ENCODE results near the gene SCYL2. TPM values are rescaled to one million over a fixed set of nuclear protein-coding genes. Genes with fewer than 3 reads are reported as not detected.

The SCYL2 gene
- total and polyA plus RNA-seq, 2 donors (not counting 1 experiment from before 2014, with no cell fraction given): 43.0 to 47.9 TPM

GRCh38 chr12:100376161-100376560 is 109.2 kb downstream of the SCYL2 start:
- H3K27ac ChIP-seq (ENCODE audit: insufficient read depth, low read length): no peak overlapping the region
- TF ChIP-seq CTCF (conservative IDR thresholded peaks at IDR 0.05 in 1 of 2, IDR thresholded peaks at IDR 0.05 in 1 of 2; ENCODE audit: low read depth in 1 of 2, low read length in 2 of 2): no peak
- no peak for TF ChIP-seq EZH2 (IDR thresholded peaks at IDR 0.05; ENCODE audit: low read length, missing control alignments)
- H3K4me3 ChIP-seq (replicated peaks in 1 of 4; ENCODE audit: control extremely low read depth in 1 of 4, insufficient read depth in 1 of 4, low read depth in 3 of 4, low read length in 4 of 4): no peak overlapping the region
- H4K20me1 ChIP-seq (ENCODE audit: control insufficient read depth, extremely low read depth, insufficient read depth, low read length): no peaks in the 10 kb centered on the region
- H3K9ac ChIP-seq (ENCODE audit: insufficient read depth, low read length): no peak overlapping the region
- DNase-seq (ENCODE audit: low read depth in 2 of 2): no peak
- H3K36me3 ChIP-seq (ENCODE audit: control insufficient read depth, insufficient read depth, low read length): no peaks in the 10 kb centered on the region
- H3K4me2 ChIP-seq (ENCODE audit: extremely low read depth, insufficient read depth, low read length): no peak overlapping the region
- no peak overlapping the region for H2AFZ ChIP-seq (ENCODE audit: low read length)
- H3K79me2 ChIP-seq (ENCODE audit: control insufficient read depth, insufficient read depth, low read length): no peaks in the 10 kb centered on the region
- no peaks in the 10 kb centered on the region for H3K9me3 ChIP-seq (ENCODE audit: control insufficient read depth, insufficient read depth, low read depth, low read length)
- H3K4me1 ChIP-seq (ENCODE audit: control insufficient read depth, extremely low read depth, insufficient read depth, low read length): no peaks in the 10 kb centered on the region
- no peaks in the 10 kb centered on the region for H3K27me3 ChIP-seq (ENCODE audit: control insufficient read depth, insufficient read depth, low read length)

GRCh38 chr12:100381379-100381778 is 114.4 kb downstream of the SCYL2 start:
- no peaks in the 10 kb centered on the region for H3K9me3 ChIP-seq (ENCODE audit: control insufficient read depth, insufficient read depth, low read depth, low read length)
- no peak overlapping the region for H3K4me3 ChIP-seq (replicated peaks in 1 of 4; ENCODE audit: control extremely low read depth in 1 of 4, insufficient read depth in 1 of 4, low read depth in 3 of 4, low read length in 4 of 4)
- no peaks in the 10 kb centered on the region for H3K4me1 ChIP-seq (ENCODE audit: control insufficient read depth, extremely low read depth, insufficient read depth, low read length)
- no peaks in the 10 kb centered on the region for H3K36me3 ChIP-seq (ENCODE audit: control insufficient read depth, insufficient read depth, low read length)
- H3K9ac ChIP-seq (ENCODE audit: insufficient read depth, low read length): no peak overlapping the region
- H3K27ac ChIP-seq (ENCODE audit: insufficient read depth, low read length): no peak overlapping the region
- TF ChIP-seq CTCF (conservative IDR thresholded peaks at IDR 0.05 in 1 of 2, IDR thresholded peaks at IDR 0.05 in 1 of 2; ENCODE audit: low read depth in 1 of 2, low read length in 2 of 2) (no peak), EZH2 (IDR thresholded peaks at IDR 0.05; ENCODE audit: low read length, missing control alignments) (no peak)
- no peak overlapping the region for H2AFZ ChIP-seq (ENCODE audit: low read length)
- DNase-seq (ENCODE audit: low read depth in 2 of 2): no peak
- H3K79me2 ChIP-seq (ENCODE audit: control insufficient read depth, insufficient read depth, low read length): no peaks in the 10 kb centered on the region
- no peak overlapping the region for H3K4me2 ChIP-seq (ENCODE audit: extremely low read depth, insufficient read depth, low read length)
- no peaks in the 10 kb centered on the region for H4K20me1 ChIP-seq (ENCODE audit: control insufficient read depth, extremely low read depth, insufficient read depth, low read length)
- H3K27me3 ChIP-seq (ENCODE audit: control insufficient read depth, insufficient read depth, low read length): no peaks in the 10 kb centered on the region

GRCh38 chr12:100382338-100382737 is 115.4 kb downstream of the SCYL2 start:
- Histone ChIP-seq H3K4me1 (ENCODE audit: control insufficient read depth, extremely low read depth, insufficient read depth, low read length) (no peaks in the 10 kb centered on the region), H3K4me2 (ENCODE audit: extremely low read depth, insufficient read depth, low read length) (no peak overlapping the region), H3K9me3 (ENCODE audit: control insufficient read depth, insufficient read depth, low read depth, low read length) (no peaks in the 10 kb centered on the region), H3K4me3 (replicated peaks in 1 of 4; ENCODE audit: control extremely low read depth in 1 of 4, insufficient read depth in 1 of 4, low read depth in 3 of 4, low read length in 4 of 4) (no peak overlapping the region), H3K79me2 (ENCODE audit: control insufficient read depth, insufficient read depth, low read length) (no peaks in the 10 kb centered on the region), H2AFZ (ENCODE audit: low read length) (no peak overlapping the region), H3K9ac (ENCODE audit: insufficient read depth, low read length) (no peak overlapping the region), H3K27ac (ENCODE audit: insufficient read depth, low read length) (no peak overlapping the region), H3K36me3 (ENCODE audit: control insufficient read depth, insufficient read depth, low read length) (no peaks in the 10 kb centered on the region), H4K20me1 (ENCODE audit: control insufficient read depth, extremely low read depth, insufficient read depth, low read length) (no peaks in the 10 kb centered on the region), H3K27me3 (ENCODE audit: control insufficient read depth, insufficient read depth, low read length) (no peaks in the 10 kb centered on the region)
- DNase-seq (ENCODE audit: low read depth in 2 of 2): no peak
- TF ChIP-seq EZH2 (IDR thresholded peaks at IDR 0.05; ENCODE audit: low read length, missing control alignments) (no peak), CTCF (conservative IDR thresholded peaks at IDR 0.05 in 1 of 2, IDR thresholded peaks at IDR 0.05 in 1 of 2; ENCODE audit: low read depth in 1 of 2, low read length in 2 of 2) (no peak)
